AG04449 (cell line): ENCODE measurements around the gene SNTG2.

ENCODE experiments used
- CTCF ChIA-PET: fragments of 350-600 bp; formaldehyde crosslinking; extraction: SDS; loops from one replicate; lab custom pipeline; 2021; ENCODE audit warnings: antibody characterized with exemption; lab: Yijun Ruan, JAX
- POLR2A ChIA-PET: fragments of 400-600, 350-600 bp; formaldehyde crosslinking; extraction: SDS; loops from one replicate; lab custom pipeline; 2020; ENCODE audit warnings: antibody characterized with exemption, inconsistent platforms; lab: Yijun Ruan, JAX
- DNase-seq: peaks from one replicate; pipeline ENCODE4 v3.0.0-alpha.2; 2010; ENCODE audit warnings: low read depth, low spot score
- H3K4me3 ChIP-seq: 2 replicates; pipeline ENCODE4 v1.5.1; 2011; ENCODE audit warnings: low read depth, mild to moderate bottlenecking, control low read depth, low read length
- CTCF ChIP-seq: IDR thresholded peaks from one replicate; pipeline ENCODE4 v1.5.1; 2011; ENCODE audit warnings: mild to moderate bottlenecking, moderate library complexity, low read length, control low read depth, inconsistent platforms; ENCODE audit not compliant: insufficient read depth; ENCODE audit errors: missing control alignments

The SNTG2 gene

GRCh38 chr2:1020206-1020605 is 69.6 kb downstream of the SNTG2 start:
- POLR2A ChIA-PET: no interaction called here
- no peak overlapping the region for H3K4me3 ChIP-seq
- no peak for TF ChIP-seq CTCF
- CTCF ChIA-PET: no interaction called here
- DNase-seq: no peak

GRCh38 chr2:1022178-1022577 is 71.5 kb downstream of the SNTG2 start:
- DNase-seq: no peak
- no peak for TF ChIP-seq CTCF
- H3K4me3 ChIP-seq: no peak overlapping the region
- ChIA-PET CTCF (no interaction called here), POLR2A (no interaction called here)

GRCh38 chr2:1024981-1025380 is 74.3 kb downstream of the SNTG2 start:
- ChIA-PET POLR2A (no interaction called here), CTCF (no interaction called here)
- DNase-seq: peak; percentile 45
- H3K4me3 ChIP-seq: no peak overlapping the region
- no peak for TF ChIP-seq CTCF

- POLR2A ChIA-PET: no interaction called here
- CTCF ChIA-PET: no interaction called here
- H3K4me3 ChIP-seq: no peak overlapping the region
- DNase-seq: no peak
- TF ChIP-seq CTCF: no peak
These were observed 75.5 kb downstream of the SNTG2 start for GRCh38 chr2:1026141-1026540.

GRCh38 chr2:1028831-1029230 is 78.2 kb downstream of the SNTG2 start:
- DNase-seq: no peak
- no peak overlapping the region for H3K4me3 ChIP-seq
- POLR2A ChIA-PET: no interaction called here
- CTCF ChIA-PET: no interaction called here
- no peak for TF ChIP-seq CTCF

GRCh38 chr2:1032030-1032429 is 81.4 kb downstream of the SNTG2 start:
- CTCF ChIA-PET: no interaction called here
- no peak for DNase-seq
- TF ChIP-seq CTCF: no peak
- POLR2A ChIA-PET: no interaction called here
- H3K4me3 ChIP-seq: no peak overlapping the region
